RWPE1 (cell line): ENCODE data around the gene TBXAS1.
A peak's percentile ranks its signal among the peaks of the same experiment; 100 is the strongest.

ENCODE experiments used
- CTCF ChIA-PET: fragments of 350-600 bp; sonication (Branson Sonifier 250); formaldehyde crosslinking; extraction: SDS; loops from one replicate; lab custom pipeline; 2021; lab: Yijun Ruan, JAX
- POLR2A ChIA-PET: fragments of 400-600 bp; formaldehyde crosslinking; extraction: SDS; loops from one replicate; lab custom pipeline; 2020; ENCODE audit warnings: antibody characterized with exemption; ENCODE audit not compliant: low non-redundant PET; lab: Yijun Ruan, JAX
- DNase-seq: peaks from one replicate; pipeline ENCODE4 v3.0.0; 2012; ENCODE audit warnings: low spot score
- H3K27ac ChIP-seq: fragments of 450-650 bp; 2 replicates; pipeline ENCODE4 v1.5.1; 2017
- TF ChIP-seq, protein P1 (sequence below): fragments of 450-650 bp; conservative IDR thresholded peaks from 2 replicates; pipeline ENCODE4 v1.5.1; 2017; ENCODE audit warnings: low read depth, mild to moderate bottlenecking

TBXAS1 gene

DNA sequence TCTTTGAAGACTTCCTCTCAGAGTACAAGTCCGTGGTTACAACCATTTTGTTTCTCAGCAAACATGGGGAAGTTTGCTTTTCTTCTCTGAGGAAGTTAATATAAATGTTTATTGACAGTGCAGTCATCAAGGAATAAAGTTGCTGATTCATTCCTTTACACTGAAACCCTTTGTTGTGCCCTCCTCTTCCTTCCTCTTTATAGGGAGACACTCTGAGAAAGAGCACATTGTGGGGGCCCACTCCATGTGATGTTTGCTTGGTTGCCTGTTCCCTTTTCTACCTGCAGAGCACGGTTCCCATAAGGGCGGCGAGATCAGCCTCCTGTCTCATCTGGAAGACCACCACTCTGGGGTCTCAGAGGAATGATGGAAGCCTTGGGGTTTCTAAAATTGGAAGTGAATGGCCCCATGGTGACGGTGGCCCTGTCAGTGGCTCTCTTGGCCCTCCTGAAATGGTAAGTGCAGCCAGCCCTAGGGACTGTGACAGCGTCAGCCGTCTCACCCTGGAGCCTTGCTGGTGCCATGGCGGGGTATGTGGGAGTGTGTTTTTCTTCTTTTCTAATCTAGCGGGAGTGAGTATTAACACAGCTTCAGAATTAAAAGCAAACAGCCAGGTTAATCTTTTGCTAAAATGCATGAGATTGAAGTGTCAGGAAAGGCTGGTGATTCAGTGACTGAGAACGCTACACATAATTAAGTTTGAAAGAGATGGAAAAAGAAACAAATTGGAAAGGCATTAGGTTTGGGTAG is at the start of gene TBXAS1:
Gene TBXAS1, plus strand, starts transcription at position 240 of the 750 bp plus-strand sequence. Its CDS starts 127 bp downstream, at position 367.
- ChIA-PET CTCF (no interaction called here), POLR2A (no interaction called here)
- H3K27ac ChIP-seq, result no peak within 1 kb of the TSS
- TF ChIP-seq, protein P1, sequence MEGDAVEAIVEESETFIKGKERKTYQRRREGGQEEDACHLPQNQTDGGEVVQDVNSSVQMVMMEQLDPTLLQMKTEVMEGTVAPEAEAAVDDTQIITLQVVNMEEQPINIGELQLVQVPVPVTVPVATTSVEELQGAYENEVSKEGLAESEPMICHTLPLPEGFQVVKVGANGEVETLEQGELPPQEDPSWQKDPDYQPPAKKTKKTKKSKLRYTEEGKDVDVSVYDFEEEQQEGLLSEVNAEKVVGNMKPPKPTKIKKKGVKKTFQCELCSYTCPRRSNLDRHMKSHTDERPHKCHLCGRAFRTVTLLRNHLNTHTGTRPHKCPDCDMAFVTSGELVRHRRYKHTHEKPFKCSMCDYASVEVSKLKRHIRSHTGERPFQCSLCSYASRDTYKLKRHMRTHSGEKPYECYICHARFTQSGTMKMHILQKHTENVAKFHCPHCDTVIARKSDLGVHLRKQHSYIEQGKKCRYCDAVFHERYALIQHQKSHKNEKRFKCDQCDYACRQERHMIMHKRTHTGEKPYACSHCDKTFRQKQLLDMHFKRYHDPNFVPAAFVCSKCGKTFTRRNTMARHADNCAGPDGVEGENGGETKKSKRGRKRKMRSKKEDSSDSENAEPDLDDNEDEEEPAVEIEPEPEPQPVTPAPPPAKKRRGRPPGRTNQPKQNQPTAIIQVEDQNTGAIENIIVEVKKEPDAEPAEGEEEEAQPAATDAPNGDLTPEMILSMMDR, result no peak
- no peak for DNase-seq

DNA sequence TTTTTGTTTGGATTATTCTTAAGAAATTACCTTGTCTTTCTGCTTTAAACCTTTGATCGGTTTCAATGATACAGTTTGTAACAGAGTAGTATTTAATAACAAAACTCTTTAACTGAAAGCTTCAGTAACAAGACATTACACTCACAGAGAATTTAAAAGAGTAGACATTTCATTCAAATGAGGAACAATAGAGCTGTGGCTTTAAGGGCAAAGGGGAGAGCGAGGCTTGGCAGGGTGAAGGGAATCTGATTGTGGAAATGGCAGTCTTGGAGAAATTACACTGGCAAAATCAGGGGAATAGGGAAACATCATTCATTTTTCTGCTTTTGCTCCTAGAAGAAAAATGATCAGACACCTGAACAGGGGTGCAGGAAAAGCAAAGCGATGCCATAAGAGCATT is 46.1 kb upstream of the TBXAS1 start:
- CTCF ChIA-PET, result no interaction called here
- TF ChIP-seq, protein P1, result no peak
- no peak for DNase-seq
- POLR2A ChIA-PET, result no interaction called here
- H3K27ac ChIP-seq, result no peak overlapping the region

DNA sequence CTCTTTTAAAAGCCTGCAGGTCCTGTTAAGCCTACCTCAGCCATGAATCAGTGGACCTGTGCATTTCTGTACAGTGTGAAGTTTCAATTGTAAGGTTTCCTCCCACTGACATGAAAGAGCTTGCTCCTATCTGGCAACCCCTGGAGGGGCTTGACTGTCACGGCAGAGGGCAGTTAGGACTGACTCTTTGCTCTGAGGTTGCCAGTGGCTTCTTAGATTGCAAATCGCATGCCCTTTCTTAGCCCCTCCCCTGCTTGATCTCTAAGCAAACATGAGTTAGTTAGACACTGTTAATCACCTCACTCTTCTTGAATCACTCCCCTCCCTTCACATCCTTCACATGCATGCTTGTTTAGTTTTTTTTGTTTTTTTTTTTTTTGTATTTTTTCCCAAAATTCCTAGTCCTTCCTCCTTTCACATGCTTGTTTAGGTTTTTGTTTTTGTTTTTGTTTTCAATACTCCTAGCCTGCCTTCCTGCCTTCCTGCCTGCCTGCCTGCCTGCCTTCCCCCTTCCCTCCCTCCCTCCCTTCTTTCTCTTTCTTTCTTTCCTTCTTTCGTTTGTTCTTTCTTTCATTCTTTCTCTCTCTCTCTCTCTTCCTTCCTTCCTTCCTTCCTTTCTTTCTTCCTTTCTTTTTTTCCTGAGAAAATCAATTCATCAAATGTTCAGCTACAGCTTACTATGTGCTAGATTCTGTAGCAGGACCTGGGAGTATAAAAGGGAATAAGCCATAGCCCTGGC is 45.2 kb upstream of the TBXAS1 start:
- peak; percentile 49 for DNase-seq
- ChIA-PET CTCF (interaction anchor here (0.6 kb wide), 1 partner anchor 470 kb away, joined by 4 read pairs; no protein-coding TSS in a partner anchor), POLR2A (no interaction called here)
- TF ChIP-seq, protein P1, result no peak
- peak overlapping the region; percentile 36; the same call in 1 of the 2 replicates for H3K27ac ChIP-seq

DNA sequence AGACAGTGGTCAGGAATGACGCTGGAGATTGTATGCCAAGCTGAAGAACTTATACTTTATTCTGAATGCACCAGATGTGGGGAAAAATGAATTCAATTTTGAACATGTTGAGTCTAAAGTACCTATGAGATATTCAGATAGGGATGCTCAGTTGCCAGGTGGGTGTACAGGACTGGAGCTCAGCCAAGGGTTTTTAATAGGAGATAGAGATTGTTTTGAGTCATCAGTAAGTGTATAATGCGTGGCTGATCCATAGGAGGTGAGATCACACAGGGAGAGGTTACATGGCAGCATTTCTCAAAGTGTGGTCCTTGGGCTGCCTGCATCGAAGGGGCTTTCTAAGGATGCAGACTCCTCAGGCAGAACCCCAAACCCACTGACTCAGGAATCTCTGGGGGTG is 44.4 kb upstream of the TBXAS1 start:
- TF ChIP-seq, protein P1, result no peak
- ChIA-PET POLR2A (no interaction called here), CTCF (interaction anchor here (0.6 kb wide), 1 partner anchor 470 kb away, joined by 4 read pairs; no protein-coding TSS in a partner anchor)
- no peak overlapping the region for H3K27ac ChIP-seq
- DNase-seq, result peak; percentile 26

DNA sequence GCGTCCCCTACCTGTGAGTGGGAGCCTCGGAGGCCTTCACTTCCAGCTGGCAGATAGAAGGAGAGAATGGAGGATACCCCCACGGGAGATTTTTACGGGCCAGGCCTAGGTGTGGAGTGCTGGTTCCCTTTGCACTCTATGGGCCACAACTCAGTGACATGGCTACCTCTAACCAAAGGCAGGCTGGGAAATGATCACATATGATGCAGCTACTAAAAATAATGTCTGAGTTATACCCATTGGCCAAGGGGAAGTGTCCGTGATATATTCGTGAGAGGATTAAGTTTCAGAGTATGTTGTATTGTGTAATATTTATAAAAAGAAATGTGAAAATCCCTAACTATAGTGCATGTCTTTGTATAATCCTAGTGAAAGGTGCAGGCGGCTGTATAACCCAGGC is 37.7 kb upstream of the TBXAS1 start:
- DNase-seq, result no peak
- CTCF ChIA-PET, result no interaction called here
- no peak overlapping the region for H3K27ac ChIP-seq
- POLR2A ChIA-PET, result no interaction called here
- TF ChIP-seq, protein P1, result no peak

DNA sequence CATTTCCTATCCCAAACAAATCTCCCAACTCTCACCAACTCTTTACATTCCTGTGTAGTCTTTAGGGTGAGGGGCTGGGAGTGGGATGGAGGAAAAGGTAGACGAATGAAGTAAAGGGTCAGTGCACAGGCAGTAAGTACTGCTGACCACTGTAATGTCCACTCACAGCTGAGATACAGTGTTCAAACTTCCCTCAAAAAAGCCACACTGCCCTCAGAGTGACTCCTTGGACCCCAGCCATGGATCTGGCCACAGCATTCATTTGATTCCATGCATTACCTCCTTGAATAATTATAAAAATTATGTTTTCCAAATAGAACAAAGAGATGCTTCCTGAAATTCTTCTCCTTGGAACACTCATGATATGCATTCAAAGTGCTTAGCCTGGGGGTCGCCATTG is 31.5 kb upstream of the TBXAS1 start:
- no peak for DNase-seq
- CTCF ChIA-PET, result no interaction called here
- no peak overlapping the region for H3K27ac ChIP-seq
- POLR2A ChIA-PET, result no interaction called here
- TF ChIP-seq, protein P1, result no peak
